GM21367 (cell line): Measurements from ENCODE around the gene MAST2.
"Not testable (repeated sequence)": the region's sequence is repeated elsewhere in the genome, so short reads cannot be mapped to it uniquely, and the experiment has no call there.

ENCODE experiments used
- ATAC-seq: cut with Tn5 transposase; IDR thresholded peaks from one replicate; pipeline ENCODE4 v1.9.1; 2021; ENCODE audit not compliant: unreplicated experiment

MAST2 gene

GRCh38 chr1:46056325-46056724 is 252.9 kb downstream of the MAST2 start:
- no peak for ATAC-seq

- not testable (repeated sequence) for ATAC-seq
Measured at GRCh38 chr1:46057215-46057614, 253.8 kb downstream of the MAST2 start.

GRCh38 chr1:46057781-46058180 is 254.4 kb downstream of the MAST2 start:
- ATAC-seq: no peak

- no peak for ATAC-seq
Measured at GRCh38 chr1:46058936-46059335, 255.5 kb downstream of the MAST2 start.

- no peak for ATAC-seq
Measured at GRCh38 chr1:46061146-46061545, 257.7 kb downstream of the MAST2 start.

GRCh38 chr1:46062651-46063319 is 259.4 kb downstream of the MAST2 start:
- no peak for ATAC-seq

GRCh38 chr1:46064708-46065107 is 261.3 kb downstream of the MAST2 start:
- no peak for ATAC-seq

GRCh38 chr1:46065405-46065804 is 262.0 kb downstream of the MAST2 start:
- no peak for ATAC-seq

GRCh38 chr1:46067652-46068051 is 264.2 kb downstream of the MAST2 start:
- no peak for ATAC-seq

- ATAC-seq: no peak
Measured at GRCh38 chr1:46068525-46068924, 265.1 kb downstream of the MAST2 start.

GRCh38 chr1:46070164-46070814 is 266.9 kb downstream of the MAST2 start:
- ATAC-seq: no peak

GRCh38 chr1:46072975-46073374 is 269.6 kb downstream of the MAST2 start:
- ATAC-seq: no peak

- no peak for ATAC-seq
Measured at GRCh38 chr1:46076343-46076742, 272.9 kb downstream of the MAST2 start.

- no peak for ATAC-seq
Measured at GRCh38 chr1:46077644-46078043, 274.2 kb downstream of the MAST2 start.

GRCh38 chr1:46080257-46080656 is 276.8 kb downstream of the MAST2 start:
- no peak for ATAC-seq

- no peak for ATAC-seq
Measured at GRCh38 chr1:46081206-46081605, 277.8 kb downstream of the MAST2 start.

GRCh38 chr1:46081619-46082018 is 278.2 kb downstream of the MAST2 start:
- no peak for ATAC-seq

GRCh38 chr1:46083579-46083978 is 280.2 kb downstream of the MAST2 start:
- ATAC-seq: no peak

GRCh38 chr1:46084553-46085451 is 281.4 kb downstream of the MAST2 start:
- no peak for ATAC-seq
